H1 (cell line): ENCODE data around the gene RBCK1. TPM values are rescaled to one million over a fixed set of nuclear protein-coding genes. Genes with fewer than 3 reads are reported as not detected.

Source experiments
- CTCF ChIA-PET: fragments of 300-600 bp; sonication (Branson Sonifier 250); formaldehyde crosslinking; loops from one replicate; lab custom pipeline; 2021; ENCODE audit not compliant: partially characterized antibody; lab: Charles Lee
- POLR2A ChIA-PET: fragments of 300-600 bp; sonication (Branson Sonifier 250); formaldehyde crosslinking; loops from one replicate; lab custom pipeline; 2021; ENCODE audit warnings: inconsistent platforms; ENCODE audit not compliant: partially characterized antibody; lab: Charles Lee
- DNase-seq, 2 experiments: peaks; one replicate each; pipeline versions ENCODE4 v3.0.0 to v3.0.0-alpha.2; 2010 to 2022; ENCODE audit warnings: low spot score in 2 of 2, low read depth in 1 of 2, mixed read lengths in 1 of 2
- FAIRE-seq: peaks from 2 replicates; lab custom pipeline; 2011; peaks lifted over from hg19 to GRCh38; lab: Jason Lieb, UNC
- H2AFZ ChIP-seq: 2 replicates; pipeline ENCODE4 v1.8.1; 2012; ENCODE audit warnings: low read length, inconsistent platforms
- H2AK5ac ChIP-seq: 2 replicates; pipeline ENCODE4 v1.6.1; 2013; ENCODE audit warnings: low read depth, low read length
- H2BK120ac ChIP-seq: replicated peaks from 2 replicates; pipeline ENCODE3; 2013; ENCODE audit warnings: low read depth, low read length, inconsistent platforms
- H2BK12ac ChIP-seq: 2 replicates; pipeline ENCODE4 v1.6.1; 2013; ENCODE audit warnings: low read depth, low read length
- H2BK15ac ChIP-seq: 2 replicates; pipeline ENCODE4 v1.6.1; 2013; ENCODE audit warnings: low read length
- H2BK20ac ChIP-seq: 2 replicates; pipeline ENCODE4 v1.6.1; 2013; ENCODE audit warnings: low read length
- H2BK5ac ChIP-seq: 2 replicates; pipeline ENCODE4 v1.6.1; 2013; ENCODE audit warnings: low read depth, low read length
- H3K14ac ChIP-seq: 2 replicates; pipeline ENCODE4 v1.6.1; 2013; ENCODE audit warnings: inconsistent platforms; ENCODE audit not compliant: insufficient read length
- H3K18ac ChIP-seq: 2 replicates; pipeline ENCODE4 v1.6.1; 2013; ENCODE audit warnings: low read length; ENCODE audit errors: extremely low read depth
- H3K23ac ChIP-seq: 2 replicates; pipeline ENCODE4 v1.6.1; 2013; ENCODE audit warnings: inconsistent platforms; ENCODE audit not compliant: insufficient read length
- H3K23me2 ChIP-seq: 2 replicates; pipeline ENCODE4 v1.6.1; 2013; ENCODE audit warnings: low read depth, low read length
- H3K27ac ChIP-seq: 2 replicates; pipeline ENCODE4 v1.6.1; 2011; ENCODE audit warnings: low read depth, low read length, inconsistent platforms
- H3K27me3 ChIP-seq, 4 experiments: replicated peaks in 1 of 4; 1 replicate in 1 of 4; 2 replicates in 3 of 4; pipeline versions ENCODE4 v1.6.1 to v1.8.1; 2011 to 2013; ENCODE audit warnings: low read length in 3 of 4, mild to moderate bottlenecking in 3 of 4, inconsistent platforms in 2 of 4, mixed read lengths in 2 of 4, moderate library complexity in 1 of 4; ENCODE audit not compliant: control insufficient read depth in 3 of 4, insufficient read depth in 3 of 4; ENCODE audit errors: extremely low read depth in 1 of 4
- H3K36me3 ChIP-seq, 4 experiments: 2 replicates each; pipeline versions ENCODE4 v1.6.1 to v1.8.1; 2011 to 2013; ENCODE audit warnings: mild to moderate bottlenecking in 4 of 4, low read length in 3 of 4, moderate library complexity in 2 of 4, control low read depth in 1 of 4, inconsistent platforms in 1 of 4; ENCODE audit not compliant: insufficient read depth in 4 of 4, control insufficient read depth in 2 of 4
- H3K4ac ChIP-seq: replicated peaks from 2 replicates; pipeline ENCODE3; 2013; ENCODE audit warnings: low read length, low read depth, mixed read lengths, inconsistent platforms; ENCODE audit not compliant: insufficient read length
- H3K4me1 ChIP-seq, 4 experiments: replicated peaks in 1 of 4; 1 replicate in 1 of 4; 2 replicates in 3 of 4; pipeline versions ENCODE4 v1.6.1 to v1.8.1; 2011 to 2013; ENCODE audit warnings: low read length in 3 of 4, inconsistent platforms in 2 of 4, mixed read lengths in 1 of 4; ENCODE audit not compliant: insufficient read depth in 4 of 4, control insufficient read depth in 3 of 4
- H3K4me2 ChIP-seq, 2 experiments: 2 replicates each; pipeline versions ENCODE4 v1.6.1 to v1.8.1; 2011 to 2013; ENCODE audit warnings: low read depth in 2 of 2, low read length in 2 of 2, control low read depth in 1 of 2, inconsistent platforms in 1 of 2, mild to moderate bottlenecking in 1 of 2; ENCODE audit not compliant: insufficient read depth in 1 of 2
- H3K4me3 ChIP-seq, 4 experiments: fragments of 200-600, 300-600 bp in 1 of 4; sonication (generic), shearing (Covaris generic), sonication (Bioruptor Twin) in 1 of 4; 2 replicates each; pipeline versions ENCODE4 v1.5.1 to v1.8.1; 2011 to 2016; ENCODE audit warnings: low read length in 4 of 4, low read depth in 3 of 4, control low read depth in 2 of 4, inconsistent platforms in 2 of 4, mild to moderate bottlenecking in 2 of 4, mixed read lengths in 1 of 4, moderate library complexity in 1 of 4; ENCODE audit not compliant: insufficient read depth in 2 of 4; ENCODE audit errors: extremely low read depth in 1 of 4
- H3K56ac ChIP-seq: replicated peaks from 2 replicates; pipeline ENCODE3; 2013; ENCODE audit warnings: low read depth, mild to moderate bottlenecking, mixed read lengths, low read length, inconsistent platforms; ENCODE audit not compliant: insufficient read length
- H3K79me1 ChIP-seq: 2 replicates; pipeline ENCODE4 v1.6.1; 2013; ENCODE audit warnings: low read depth, low read length, control low read depth
- H3K79me2 ChIP-seq, 2 experiments: 2 replicates each; pipeline versions ENCODE4 v1.6.1 to v1.8.1; 2012 to 2013; ENCODE audit warnings: low read length in 2 of 2, mild to moderate bottlenecking in 2 of 2, inconsistent platforms in 1 of 2; ENCODE audit not compliant: insufficient read depth in 2 of 2, control insufficient read depth in 1 of 2
- H3K9ac ChIP-seq, 4 experiments: replicated peaks in 1 of 4; 1 replicate in 1 of 4; 2 replicates in 3 of 4; pipeline versions ENCODE4 v1.6.1 to v1.8.1; 2011 to 2013; ENCODE audit warnings: low read depth in 3 of 4, low read length in 3 of 4, control low read depth in 2 of 4, mild to moderate bottlenecking in 2 of 4, moderate library complexity in 2 of 4, inconsistent platforms in 1 of 4; ENCODE audit errors: extremely low read depth in 1 of 4
- H3K9me3 ChIP-seq, 2 experiments: 2 replicates each; pipeline versions ENCODE4 v1.6.1 to v1.8.1; 2012 to 2013; ENCODE audit warnings: mild to moderate bottlenecking in 2 of 2, moderate library complexity in 2 of 2, control low read depth in 1 of 2, inconsistent platforms in 1 of 2, low read depth in 1 of 2, low read length in 1 of 2, mixed read lengths in 1 of 2; ENCODE audit not compliant: insufficient read depth in 2 of 2
- H4K20me1 ChIP-seq, 2 experiments: replicated peaks in 1 of 2; 2 replicates each; pipeline versions ENCODE3 to v1.8.1; 2011 to 2013; ENCODE audit warnings: inconsistent platforms in 2 of 2, low read length in 2 of 2, mild to moderate bottlenecking in 1 of 2; ENCODE audit not compliant: insufficient read depth in 2 of 2, control insufficient read depth in 1 of 2
- H4K5ac ChIP-seq: 2 replicates; pipeline ENCODE4 v1.6.1; 2013; ENCODE audit warnings: low read length, low read depth, mixed read lengths, inconsistent platforms; ENCODE audit not compliant: insufficient read length
- H4K8ac ChIP-seq: 2 replicates; pipeline ENCODE4 v1.8.0; 2013; ENCODE audit warnings: mild to moderate bottlenecking, moderate library complexity, low read length, inconsistent platforms; ENCODE audit not compliant: insufficient read depth; ENCODE audit errors: extremely low read depth
- H4K91ac ChIP-seq: replicated peaks from 2 replicates; pipeline ENCODE3; 2013; ENCODE audit warnings: low read length, mixed read lengths, inconsistent platforms; ENCODE audit not compliant: insufficient read length
- SUZ12 ChIP-seq: fragments of 200-600 bp; sonication (generic); IDR thresholded peaks from 2 replicates; pipeline ENCODE4 v1.6.1; 2012; ENCODE audit warnings: mild to moderate bottlenecking, inconsistent platforms, low read length, moderate library complexity, mixed read lengths
- WGBS, 2 experiments: shearing (Covaris generic) in 1 of 2; methylation state at CpG; one replicate each; pipeline versions ENCODE4 v1.1.6 to v1.1.7; 2013 to 2015; ENCODE audit warnings: low lambda C conversion rate in 2 of 2, mixed read lengths in 2 of 2, inconsistent platforms in 1 of 2, low coverage in 1 of 2, missing lambda C conversion rate in 1 of 2; ENCODE audit not compliant: insufficient replicate concordance in 2 of 2, insufficient coverage in 1 of 2, insufficient read length in 1 of 2; ENCODE audit errors: extremely low coverage in 1 of 2, missing lambda C conversion rate in 1 of 2; 5-methylcytosine and 5-hydroxymethylcytosine counted together
- polyA plus RNA-seq, 7 experiments: library from polyadenylated mRNA; depleted of rRNA in 3 of 7; stranded (reverse) in 5 of 7; unstranded in 2 of 7; fragments of >200 nt in 5 of 7; fragments of 200-250 nt in 2 of 7; gene quantifications; 1 replicate in 5 of 7; 2 replicates in 1 of 7; 4 replicates in 1 of 7; pipeline versions ENCODE4 v1.2.1 to v1.2.3, GENCODE V29; 2011 to 2013; ENCODE audit warnings: missing spikeins in 2 of 7, mixed read lengths in 2 of 7
- total RNA-seq: library from RNA; stranded (reverse); fragmentation: NEBNext Ultra II Directional; extraction: Animal tissue kit (Norgen Biotek cat#: 25700); gene quantifications from 2 replicates; pipeline ENCODE4 v1.2.1, GENCODE V29; 2021

RBCK1 gene
- total and polyA plus RNA-seq, 2 of the 8 experiments (the other 6 are each of a cell fraction or from before 2014, with no cell fraction given) = 43.1 to 54.7 TPM

GRCh38 chr20:440636-441035, 32.5 kb downstream of the RBCK1 start:
- H3K4me3 ChIP-seq = no peak overlapping the region
- no peak overlapping the region for H4K8ac ChIP-seq
- no peaks in the 10 kb centered on the region; a peak in 1 of 4 replicates for H3K79me2 ChIP-seq
- H3K27me3 ChIP-seq = peaks cover 0 to 1% (median 0%) of the 10 kb centered on the region in 4 experiments; a peak in 2 of 7 replicates
- peaks cover 22 to 78% (median 39%) of the 10 kb centered on the region in 4 experiments; a peak in 7 of 8 replicates for H3K36me3 ChIP-seq
- no peak overlapping the region for H2BK12ac ChIP-seq
- H3K18ac ChIP-seq = no peak overlapping the region
- DNase-seq = no peak
- peaks cover 0 to 7% of the 10 kb centered on the region in 2 experiments for H4K20me1 ChIP-seq
- no peaks in the 10 kb centered on the region for H3K23me2 ChIP-seq
- H3K27ac ChIP-seq = no peak overlapping the region
- no peak overlapping the region for H3K23ac ChIP-seq
- no peak overlapping the region for H3K9ac ChIP-seq
- H3K4me1 ChIP-seq = no peaks in the 10 kb centered on the region
- H4K5ac ChIP-seq = no peak overlapping the region
- H3K14ac ChIP-seq = no peak overlapping the region
- H3K9me3 ChIP-seq = no peaks in the 10 kb centered on the region
- no peak overlapping the region for H2BK120ac ChIP-seq
- no peak overlapping the region for H2BK20ac ChIP-seq
- no peak overlapping the region for H3K4ac ChIP-seq
- H4K91ac ChIP-seq = no peak overlapping the region
- POLR2A ChIA-PET = no interaction called here
- no peak overlapping the region for H2BK5ac ChIP-seq
- CTCF ChIA-PET = interaction anchor here (0.6 to 1.2 kb wide), 3 partner anchors 9 to 119 kb away, joined by 3 read pairs; no protein-coding TSS in a partner anchor
- WGBS, 2 experiments = 95% methylated on average over 13 of the region's 13 CpGs; no CpG with 5 or more reads in 1 of the 2 experiments
- no peak for FAIRE-seq
- H2AFZ ChIP-seq = no peak overlapping the region
- H3K56ac ChIP-seq = no peak overlapping the region
- H3K4me2 ChIP-seq = no peak overlapping the region
- H3K79me1 ChIP-seq = no peaks in the 10 kb centered on the region; the same call in 1 of the 2 replicates
- H2AK5ac ChIP-seq = no peak overlapping the region
- H2BK15ac ChIP-seq = no peak overlapping the region
- TF ChIP-seq SUZ12 = no peak
